OCI-LY7 (cell line): ENCODE measurements around the gene FSHR.

Experiments
- CTCF ChIP-seq: fragments of 200-600 bp; sonication (generic); conservative IDR thresholded peaks from 2 replicates; pipeline ENCODE4 v1.5.1; 2014; ENCODE audit warnings: mild to moderate bottlenecking, antibody characterized with exemption, low read length, moderate library complexity, mixed read lengths
- EZH2phosphoT487 ChIP-seq: fragments of 200-600 bp; sonication (generic); IDR thresholded peaks from 2 replicates; pipeline ENCODE4 v1.6.1; 2018; ENCODE audit warnings: low read depth, borderline replicate concordance, mild to moderate bottlenecking, mixed run types, antibody characterized with exemption, low read length, moderate library complexity, mixed read lengths

GRCh38 chr2:48954311-48954710 lies 200.0 kb downstream of the FSHR start:
- TF ChIP-seq CTCF: no peak
- no peak for TF ChIP-seq EZH2phosphoT487
